GM18498 (cell line): ENCODE measurements around the gene ORM2.
"Not testable (repeated sequence)": the region's sequence is repeated elsewhere in the genome, so short reads cannot be mapped to it uniquely, and the experiment has no call there.

ENCODE experiments used
- ATAC-seq: cut with Tn5 transposase; IDR thresholded peaks from one replicate; pipeline ENCODE4 v1.9.1; 2021; ENCODE audit warnings: mild to moderate bottlenecking, moderate library complexity; ENCODE audit not compliant: unreplicated experiment

ORM2 gene

DNA sequence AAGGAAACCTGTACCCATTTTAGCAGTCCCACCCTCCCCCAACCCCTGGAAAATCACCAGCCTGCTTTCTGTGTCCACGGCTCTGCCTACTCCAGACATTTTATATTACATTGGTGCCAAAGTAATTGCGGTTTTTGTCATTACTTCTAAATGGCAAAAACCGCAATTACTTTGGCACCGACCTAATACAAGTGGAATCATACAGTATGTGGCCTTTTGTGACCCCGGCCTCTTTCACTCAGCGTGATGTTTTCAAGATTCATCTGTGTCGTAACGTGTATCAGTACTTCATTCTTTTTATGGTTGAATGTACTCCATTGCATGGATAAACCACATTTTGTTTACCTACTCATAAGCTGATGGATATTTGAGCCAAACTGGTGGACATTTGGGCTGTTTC, 16.5 kb upstream of the ORM2 start:
- no peak for ATAC-seq

DNA sequence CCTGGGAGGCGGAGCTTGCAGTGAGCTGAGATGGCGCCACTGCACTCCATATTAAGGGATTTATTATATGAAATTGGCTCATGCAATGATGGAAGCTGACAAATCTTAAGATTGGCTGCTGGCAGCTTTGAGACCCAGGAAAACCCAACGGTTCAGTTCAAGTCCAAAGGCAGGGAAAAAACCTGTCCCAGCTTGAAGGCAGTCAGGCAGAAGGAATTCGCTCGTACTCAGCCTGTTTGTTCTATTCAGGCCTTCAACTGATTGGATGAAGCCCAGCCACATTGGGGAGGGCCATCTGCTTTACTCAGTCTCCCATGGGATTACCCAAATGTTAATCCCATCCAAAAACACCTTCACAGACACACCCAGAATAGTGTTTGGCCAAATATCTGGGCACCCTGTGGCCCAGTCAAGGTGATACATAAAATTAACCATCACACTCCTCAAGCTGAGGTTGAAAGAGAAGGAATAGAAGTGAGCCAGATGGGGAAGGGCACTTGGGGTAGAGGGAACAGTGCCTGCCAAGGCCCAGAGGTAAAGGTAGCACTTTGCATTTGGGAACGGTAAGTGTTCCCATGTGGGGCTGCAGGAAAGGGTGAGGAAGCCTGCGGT, 15.3 kb upstream of the ORM2 start:
- no peak for ATAC-seq

DNA sequence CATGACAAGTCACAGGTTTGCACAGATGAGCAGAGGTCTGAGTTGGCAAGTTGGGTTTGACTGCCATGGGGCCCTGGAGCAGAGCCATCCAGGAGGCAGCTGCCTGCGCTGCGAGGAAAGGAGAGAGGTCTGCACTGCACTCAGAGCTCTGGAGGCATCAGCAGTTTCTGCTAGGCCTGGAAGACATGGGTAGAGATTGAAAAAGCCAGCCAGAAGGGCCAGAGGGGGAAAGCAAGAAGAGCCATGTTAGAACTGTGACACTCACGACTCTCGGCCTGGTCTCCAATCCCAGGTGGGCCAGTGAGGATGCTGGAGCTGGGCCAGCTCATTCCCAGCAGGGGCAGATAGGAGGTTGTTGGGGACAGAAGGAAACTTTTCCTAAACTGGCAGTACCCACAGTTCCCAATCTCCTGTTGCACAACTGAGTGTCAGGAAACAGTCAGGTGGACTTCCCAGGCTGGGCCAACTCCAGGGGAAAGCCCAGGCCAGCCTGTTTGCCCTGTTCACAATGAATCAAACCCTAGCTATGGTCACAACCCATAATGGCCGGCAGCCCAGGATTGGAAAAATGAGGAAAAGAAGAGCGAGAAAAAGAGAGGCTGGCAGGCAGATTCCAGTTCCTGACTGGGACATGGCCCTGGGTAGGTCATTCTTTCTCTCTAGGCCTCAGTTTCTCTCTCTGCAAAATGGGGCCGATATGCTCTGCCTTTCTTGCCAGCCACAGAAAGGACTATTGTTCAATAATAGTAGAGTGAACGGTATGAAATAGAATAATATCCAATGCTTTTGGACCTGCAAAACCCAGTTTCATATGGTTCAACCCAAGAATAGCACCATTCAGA, 14.6 kb upstream of the ORM2 start:
- no peak for ATAC-seq

DNA sequence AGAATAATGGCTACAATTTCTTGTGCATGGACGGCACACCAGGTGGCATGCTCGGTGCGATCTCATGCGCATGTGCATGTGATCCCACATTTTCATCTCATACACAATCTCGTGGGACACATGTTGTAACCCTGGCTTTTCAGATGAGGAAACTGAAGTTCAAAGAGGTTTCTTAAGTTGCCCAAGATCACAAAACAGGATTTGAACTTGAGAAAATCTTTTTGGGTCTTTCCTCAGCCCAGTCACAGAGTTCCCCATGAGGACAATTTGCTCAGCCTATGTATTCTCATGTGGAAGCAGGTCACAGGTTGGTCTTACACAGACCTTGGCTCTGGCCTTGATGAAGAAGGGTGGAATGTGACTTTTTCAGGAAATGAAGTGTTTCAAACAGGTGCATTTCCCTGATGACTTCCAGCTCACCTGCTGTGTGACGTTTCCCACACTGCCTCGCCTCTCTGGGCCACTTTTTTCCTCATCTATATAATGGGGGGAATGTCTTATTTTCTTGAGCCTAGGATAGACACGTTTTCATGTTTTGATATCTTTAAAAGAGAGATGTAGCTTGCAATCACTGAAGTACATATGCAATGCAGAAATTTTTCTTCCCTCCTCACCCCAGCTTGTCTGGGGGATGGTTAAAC, 13.8 kb upstream of the ORM2 start:
- ATAC-seq, result no peak

DNA sequence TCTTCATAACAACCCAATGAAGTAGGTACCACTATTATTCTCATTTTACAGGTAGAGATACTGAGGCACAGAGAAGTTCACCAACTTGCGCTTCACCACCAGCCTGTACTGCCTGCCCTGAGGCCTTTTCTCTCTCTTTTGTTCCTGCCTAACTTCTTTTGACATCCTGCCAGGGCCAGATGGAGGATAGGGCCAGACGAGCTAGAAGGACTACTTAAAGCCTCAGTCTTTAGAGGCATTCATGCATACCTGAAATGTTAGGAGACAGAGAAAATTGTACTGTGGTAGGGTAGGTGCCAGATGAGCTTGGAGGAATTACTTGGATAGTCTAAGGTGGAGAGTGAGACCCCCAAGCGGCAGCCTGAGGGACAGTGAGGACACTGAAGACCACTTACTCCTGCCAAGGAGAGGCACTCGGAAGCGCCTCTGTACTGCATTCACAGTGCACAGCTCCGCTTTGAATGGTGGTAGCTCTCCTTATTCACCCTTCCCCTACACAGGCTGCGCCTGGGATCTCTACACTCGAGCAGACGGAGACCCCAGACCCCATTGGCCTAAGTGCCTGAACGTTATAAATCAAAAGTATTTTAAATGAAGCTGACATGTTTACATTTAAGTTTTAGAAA, 13.0 kb upstream of the ORM2 start:
- ATAC-seq, result no peak

DNA sequence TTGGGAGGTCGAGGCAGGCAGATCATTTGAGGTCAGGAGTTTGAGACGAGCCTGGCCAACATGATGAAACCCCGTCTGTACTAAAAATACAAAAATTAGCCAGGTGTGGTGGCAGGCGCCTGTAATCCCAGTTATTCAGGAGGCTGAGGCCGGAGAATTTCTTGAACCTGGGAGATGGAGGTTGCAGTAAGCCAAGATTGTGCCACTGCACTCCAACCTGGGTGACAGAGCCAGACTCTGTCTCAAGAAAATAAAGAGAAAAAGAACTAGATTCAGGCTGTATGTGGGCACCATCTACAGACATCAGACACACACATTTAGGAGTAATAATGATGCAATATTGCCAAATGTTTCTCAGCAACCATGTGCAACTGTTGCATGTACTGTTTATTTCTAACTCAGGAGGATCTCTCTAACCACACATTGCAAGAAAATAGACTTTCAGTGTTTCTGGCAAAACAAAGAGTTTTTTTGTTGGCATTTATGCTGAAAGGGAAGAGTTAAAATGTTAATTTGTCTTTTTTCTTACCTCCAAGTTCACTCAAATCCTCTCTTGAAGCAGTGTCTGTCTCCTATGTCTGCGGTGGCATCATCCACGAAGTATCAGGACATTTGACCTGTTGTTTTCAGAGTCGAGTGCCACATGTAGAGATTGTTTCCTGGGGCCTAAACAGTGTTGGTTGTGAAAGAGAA, 11.9 kb upstream of the ORM2 start:
- no peak for ATAC-seq

DNA sequence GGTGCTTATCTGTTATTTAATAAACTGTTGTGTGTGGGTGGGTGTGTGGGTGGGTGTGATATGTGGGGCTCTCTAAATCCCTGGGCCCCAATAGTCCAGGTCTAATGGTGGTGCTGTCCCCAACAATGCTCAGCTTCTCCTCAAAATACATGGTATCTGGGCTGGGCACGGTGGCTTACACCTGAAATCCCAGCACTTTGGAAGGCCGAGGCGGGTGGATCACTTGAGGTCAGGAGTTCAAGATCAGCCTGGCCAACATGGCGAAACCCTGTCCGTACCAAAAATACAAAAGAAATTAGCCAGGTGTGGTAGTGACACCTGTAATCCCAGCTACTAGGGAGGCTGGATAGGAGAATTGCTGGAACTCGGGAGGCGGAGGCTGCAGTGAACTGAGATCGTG, 11.3 kb upstream of the ORM2 start:
- no peak for ATAC-seq

DNA sequence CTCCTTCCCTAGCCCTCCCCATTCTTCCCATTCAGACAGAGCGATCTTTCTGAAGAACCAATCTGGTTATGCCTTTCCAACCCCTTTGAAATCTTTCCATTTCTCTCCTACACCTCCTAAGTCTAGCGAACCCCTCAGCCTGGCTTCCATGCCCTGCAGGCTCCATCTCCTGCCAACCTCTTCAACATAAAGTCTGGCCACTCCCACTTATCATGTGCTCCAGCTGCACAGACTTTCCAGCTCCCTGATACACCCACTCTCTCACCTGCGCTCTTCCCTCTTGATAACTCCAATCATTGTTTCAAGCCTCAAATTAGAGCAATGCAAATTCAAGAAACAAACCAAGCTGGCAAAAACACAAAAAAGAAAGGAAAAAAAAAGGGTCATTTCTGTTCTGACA, 10.5 kb upstream of the ORM2 start:
- no peak for ATAC-seq

DNA sequence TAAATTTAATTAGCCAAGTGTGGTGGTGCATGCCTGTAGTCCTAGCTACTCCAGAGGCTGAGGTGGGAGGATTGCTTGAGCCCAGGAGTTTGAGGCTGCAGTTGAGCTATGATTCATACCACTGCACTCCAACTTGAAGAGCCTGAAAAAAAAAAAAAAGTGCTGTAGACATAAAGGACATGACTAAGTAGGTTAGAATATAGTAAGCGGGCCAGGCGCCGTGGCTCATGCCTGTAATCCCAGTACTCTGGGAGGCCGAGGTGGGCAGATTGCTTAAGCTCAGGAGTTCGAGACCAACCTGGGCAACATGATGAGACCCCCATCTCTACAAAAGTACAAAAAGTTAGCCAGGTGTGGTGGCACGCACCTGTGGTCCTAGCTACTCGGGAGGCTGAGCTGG, 9.0 kb upstream of the ORM2 start:
- ATAC-seq, result not testable (repeated sequence)

DNA sequence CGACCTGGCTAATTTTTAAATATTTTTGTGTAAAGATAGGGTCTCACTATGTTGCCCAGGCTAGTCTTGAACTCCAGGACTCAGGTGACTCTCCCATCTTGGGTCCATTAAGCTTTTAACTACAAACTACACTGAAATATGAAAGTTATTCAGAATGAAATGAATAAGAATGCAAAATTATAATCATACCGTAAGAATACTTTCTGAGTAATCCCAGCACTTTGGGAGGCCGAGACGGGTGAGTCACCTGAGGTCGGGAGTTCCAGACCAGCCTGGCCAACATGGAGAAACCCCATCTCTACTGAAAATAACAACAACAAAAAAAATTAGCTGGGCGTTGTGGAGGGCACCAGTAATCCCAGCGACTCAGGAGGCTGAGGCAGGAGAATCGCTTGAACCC, 7.9 kb upstream of the ORM2 start:
- no peak for ATAC-seq

DNA sequence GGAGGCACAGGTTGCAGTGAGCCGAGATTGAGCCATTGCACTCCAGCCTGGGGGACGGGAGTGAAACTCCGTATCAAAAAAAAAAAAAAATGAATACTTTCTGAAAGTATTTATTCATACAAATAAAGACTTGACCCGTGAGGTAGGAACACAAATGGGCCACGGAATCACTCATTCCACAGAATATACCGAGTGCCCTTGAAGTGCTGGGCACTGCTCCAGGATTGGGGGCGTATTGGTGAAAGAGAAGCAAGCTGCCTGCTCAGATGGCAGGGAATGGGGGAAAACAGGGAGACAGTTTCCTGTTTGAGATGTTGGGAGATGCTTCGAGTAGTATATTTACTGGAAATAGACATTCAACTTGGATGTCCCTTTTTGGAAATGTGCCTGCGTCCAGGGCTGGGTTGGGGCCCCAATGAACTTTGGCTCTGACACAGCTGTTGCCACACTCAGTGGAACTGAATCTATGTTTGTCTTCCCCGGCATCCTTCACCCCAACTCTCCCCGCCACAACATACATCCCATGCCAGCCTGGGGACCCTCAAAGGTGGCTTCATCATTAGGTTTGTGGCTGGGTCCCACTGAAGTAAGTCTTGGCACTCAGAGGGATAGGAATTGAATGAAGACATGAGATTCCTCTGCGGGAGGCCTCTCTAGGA, 7.4 kb upstream of the ORM2 start:
- not testable (repeated sequence) for ATAC-seq

DNA sequence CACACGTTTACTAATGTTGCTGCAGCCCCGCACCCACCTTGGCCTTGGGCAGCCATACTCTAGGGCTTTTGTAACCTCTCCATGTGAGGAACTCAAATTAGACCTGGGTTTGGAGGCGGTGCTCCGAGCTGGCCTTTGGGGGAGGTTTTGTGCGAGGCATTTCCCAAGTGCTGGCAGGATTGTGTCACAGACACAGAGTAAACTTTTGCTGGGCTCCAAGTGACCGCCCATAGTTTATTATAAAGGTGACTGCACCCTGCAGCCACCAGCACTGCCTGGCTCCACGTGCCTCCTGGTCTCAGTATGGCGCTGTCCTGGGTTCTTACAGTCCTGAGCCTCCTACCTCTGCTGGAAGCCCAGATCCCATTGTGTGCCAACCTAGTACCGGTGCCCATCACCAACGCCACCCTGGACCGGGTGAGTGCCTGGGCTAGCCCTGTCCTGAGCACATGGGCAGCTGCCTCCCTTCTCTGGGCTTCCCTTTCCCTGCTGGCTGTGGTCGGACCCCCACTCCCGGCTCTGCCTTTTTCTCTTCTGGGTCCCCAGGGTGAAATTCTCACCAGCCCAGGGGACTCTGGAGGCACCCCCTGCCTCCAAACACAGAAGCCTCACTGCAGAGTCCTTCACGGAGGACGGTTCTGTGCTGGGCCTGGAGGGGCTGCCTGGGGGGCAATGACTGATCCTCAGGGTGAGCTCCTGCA, 6.7 kb upstream of the ORM2 start, which contains the start of gene ORM1:
TSS of gene ORM1 (plus strand) at position 268 of the 701 bp plus-strand sequence. CDS start at position 304, 36 bp downstream.
- ATAC-seq, result not testable (repeated sequence)

DNA sequence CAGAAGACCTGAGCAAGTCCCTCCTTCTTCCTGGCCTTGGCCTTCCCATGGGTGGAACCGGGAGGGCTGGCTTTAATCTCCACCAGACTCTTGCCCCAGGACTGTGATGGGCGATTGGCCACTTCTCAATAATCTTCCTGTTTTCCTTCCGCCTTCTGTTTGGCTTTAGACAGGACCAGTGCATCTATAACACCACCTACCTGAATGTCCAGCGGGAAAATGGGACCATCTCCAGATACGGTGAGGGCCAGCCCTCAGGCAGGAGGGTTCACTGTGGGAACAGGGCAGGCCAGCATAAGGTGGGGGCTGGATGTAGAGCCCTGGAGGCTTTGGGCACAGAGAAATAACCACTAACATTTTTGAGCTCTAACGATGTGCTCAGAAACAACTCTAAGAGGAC, 5.8 kb upstream of the ORM2 start:
- ATAC-seq, result not testable (repeated sequence)

DNA sequence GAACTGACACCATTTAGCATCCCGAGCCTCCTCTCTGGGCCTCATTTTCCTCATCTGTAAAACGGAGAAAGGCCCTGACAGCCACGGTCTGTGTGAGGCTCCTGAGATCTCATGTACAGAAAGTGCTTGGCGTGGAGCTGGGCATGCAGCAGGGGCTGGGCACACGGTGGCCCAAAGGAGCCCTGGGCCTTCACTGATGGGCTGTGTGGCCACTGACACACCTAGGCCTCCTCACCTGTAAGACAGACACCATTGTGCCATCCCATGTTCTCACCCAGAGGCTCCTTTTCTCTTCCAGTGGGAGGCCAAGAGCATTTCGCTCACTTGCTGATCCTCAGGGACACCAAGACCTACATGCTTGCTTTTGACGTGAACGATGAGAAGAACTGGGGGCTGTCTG, 5.2 kb upstream of the ORM2 start:
- ATAC-seq, result no peak

DNA sequence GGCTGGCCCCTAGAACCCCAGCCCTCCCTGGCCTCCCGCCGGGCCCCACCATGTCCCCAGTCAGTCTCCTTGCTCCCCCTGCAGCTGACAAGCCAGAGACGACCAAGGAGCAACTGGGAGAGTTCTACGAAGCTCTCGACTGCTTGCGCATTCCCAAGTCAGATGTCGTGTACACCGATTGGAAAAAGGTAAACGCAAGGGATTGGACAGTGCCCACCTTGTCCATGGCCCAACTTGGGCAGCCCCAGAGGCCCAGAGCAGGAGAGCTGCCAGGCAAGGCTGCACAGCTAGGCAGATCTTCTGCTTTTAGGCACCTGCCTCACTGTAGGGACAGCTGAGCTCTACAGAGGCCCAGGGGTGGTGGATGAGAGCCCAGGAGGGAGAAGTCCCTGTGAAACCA, 4.7 kb upstream of the ORM2 start:
- not testable (repeated sequence) for ATAC-seq

DNA sequence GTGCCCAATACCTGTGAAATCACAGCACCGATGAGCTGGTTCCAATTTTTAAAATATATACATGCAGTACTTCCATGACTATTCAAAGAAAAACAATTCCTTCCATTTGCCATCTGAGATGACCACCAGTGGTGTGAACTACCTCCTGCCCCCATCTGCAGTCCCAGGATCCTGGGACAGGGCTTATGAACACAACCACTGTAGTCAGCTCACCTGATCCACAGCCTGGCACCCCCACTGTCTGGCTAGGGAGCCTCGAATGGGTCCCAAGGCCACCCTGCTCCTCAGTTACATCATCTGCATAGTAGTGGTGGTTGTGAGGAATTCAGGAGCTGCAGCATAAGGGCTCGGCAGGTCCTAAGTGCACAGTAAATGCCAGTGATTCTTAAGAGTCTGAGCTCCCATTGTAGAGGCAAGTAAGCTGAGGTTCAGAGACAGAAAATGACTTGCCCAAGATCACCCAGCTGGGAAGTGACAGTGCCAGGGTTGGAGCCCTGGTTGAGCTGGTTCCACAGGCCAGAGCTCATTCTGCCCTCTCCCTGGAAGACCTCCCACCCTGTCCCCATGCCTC, 3.9 kb upstream of the ORM2 start:
- not testable (repeated sequence) for ATAC-seq

DNA sequence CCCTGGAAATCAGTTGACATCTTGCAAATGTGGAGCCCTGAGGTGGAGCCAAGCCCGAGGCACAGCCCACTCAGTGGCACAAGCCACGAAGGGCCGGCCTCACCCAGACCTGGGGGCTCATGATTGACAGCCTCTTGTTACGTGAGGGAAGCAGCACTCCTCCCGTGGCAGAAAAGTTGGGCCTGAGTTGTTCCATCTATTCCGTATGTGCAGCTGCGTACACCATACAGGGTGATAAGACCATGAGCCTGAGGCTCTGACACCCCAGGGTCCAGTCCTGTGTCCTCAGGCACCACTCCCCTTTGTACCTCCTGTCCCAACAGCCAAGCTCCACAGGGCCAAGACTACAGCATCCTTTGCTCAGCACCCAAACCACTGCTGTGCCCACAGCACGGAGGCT, 1.9 kb upstream of the ORM2 start:
- ATAC-seq, result no peak

DNA sequence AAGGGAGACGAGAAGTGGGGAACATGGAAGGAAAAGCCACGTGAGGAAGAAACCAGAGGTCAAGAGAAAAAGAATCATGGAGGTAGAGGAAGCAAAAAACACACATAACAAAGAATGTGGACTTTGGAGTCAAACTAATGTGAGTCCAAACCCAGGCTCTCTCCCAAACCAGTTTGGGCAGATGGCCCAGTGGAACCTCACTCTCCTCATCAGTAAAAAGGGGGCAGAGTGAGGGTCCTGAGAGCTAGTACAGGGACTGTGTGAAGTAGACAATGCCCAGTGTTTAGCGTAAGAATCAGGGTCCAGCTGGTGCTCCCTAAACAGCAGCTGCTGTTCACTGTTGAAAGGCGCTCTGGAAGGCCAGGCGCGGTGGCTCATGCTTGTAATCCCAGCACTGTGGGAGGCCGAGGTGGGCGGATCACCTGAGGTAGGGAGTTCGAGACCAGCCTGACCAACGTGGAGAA, 1.3 kb upstream of the ORM2 start:
- ATAC-seq, result not testable (repeated sequence)

DNA sequence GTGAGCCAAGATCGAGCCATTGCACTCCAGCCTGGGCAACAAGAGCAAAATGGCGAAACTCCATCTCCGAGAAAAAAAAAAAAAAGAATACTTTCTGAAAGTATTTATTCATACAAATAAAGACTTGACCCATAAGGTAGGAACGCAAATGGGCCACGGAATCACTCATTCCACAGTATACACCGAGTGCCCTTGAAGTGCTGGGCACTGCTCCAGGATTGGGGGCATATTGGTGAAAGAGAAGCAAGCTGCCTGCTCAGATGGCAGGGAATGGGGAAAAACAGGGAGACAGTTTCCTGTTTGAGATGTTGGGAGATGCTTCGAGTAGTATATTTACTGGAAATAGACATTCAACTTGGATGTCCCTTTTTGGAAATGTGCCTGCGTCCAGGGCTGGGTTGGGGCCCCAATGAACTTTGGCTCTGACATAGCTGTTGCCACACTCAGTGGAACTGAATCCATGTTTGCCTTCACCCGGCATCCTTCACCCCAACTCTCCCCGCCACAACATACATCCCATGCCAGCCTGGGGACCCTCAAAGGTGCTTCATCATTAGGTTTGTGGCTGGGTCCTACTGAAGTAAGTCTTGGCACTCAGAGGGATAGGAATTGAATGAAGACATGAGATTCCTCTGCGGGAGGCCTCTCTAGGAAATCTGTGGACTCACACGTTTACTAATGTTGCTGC, 588 bp upstream of the ORM2 start:
- ATAC-seq, result not testable (repeated sequence)
